ENCODE data around the gene LRCH3. TPM values are rescaled to one million over a fixed set of nuclear protein-coding genes. Genes with fewer than 3 reads are reported as not detected.

LRCH3 gene
- total and polyA plus RNA-seq, 2 of the 13 experiments (the other 11 are each of a cell fraction or from before 2014, with no cell fraction given): 25.5 to 103 TPM

- TF ChIP-seq ZBED4 (CRISPR knock-in tag; IDR thresholded peaks at IDR 0.05; ENCODE audit: borderline replicate concordance): no peak
- TF ChIP-seq XBP1 (CRISPR knock-in tag; IDR thresholded peaks at IDR 0.05): no peak
- TF ChIP-seq KDM1A (CRISPR knock-in tag; IDR thresholded peaks at IDR 0.05): peak; percentile 49; the same call in 1 of the 2 replicates
- TF ChIP-seq TFDP2 (CRISPR knock-in tag; IDR thresholded peaks at IDR 0.05): no peak
- TF ChIP-seq, protein P1, sequence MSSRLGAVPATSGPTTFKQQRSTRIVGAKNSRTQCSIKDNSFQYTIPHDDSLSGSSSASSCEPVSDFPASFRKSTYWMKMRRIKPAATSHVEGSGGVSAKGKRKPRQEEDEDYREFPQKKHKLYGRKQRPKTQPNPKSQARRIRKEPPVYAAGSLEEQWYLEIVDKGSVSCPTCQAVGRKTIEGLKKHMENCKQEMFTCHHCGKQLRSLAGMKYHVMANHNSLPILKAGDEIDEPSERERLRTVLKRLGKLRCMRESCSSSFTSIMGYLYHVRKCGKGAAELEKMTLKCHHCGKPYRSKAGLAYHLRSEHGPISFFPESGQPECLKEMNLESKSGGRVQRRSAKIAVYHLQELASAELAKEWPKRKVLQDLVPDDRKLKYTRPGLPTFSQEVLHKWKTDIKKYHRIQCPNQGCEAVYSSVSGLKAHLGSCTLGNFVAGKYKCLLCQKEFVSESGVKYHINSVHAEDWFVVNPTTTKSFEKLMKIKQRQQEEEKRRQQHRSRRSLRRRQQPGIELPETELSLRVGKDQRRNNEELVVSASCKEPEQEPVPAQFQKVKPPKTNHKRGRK (CRISPR knock-in tag; IDR thresholded peaks at IDR 0.05): no peak
- no peak for TF ChIP-seq POLR2G (IDR thresholded peaks at IDR 0.05; ENCODE audit: low read depth, low read length)
- TF ChIP-seq MAFK (conservative IDR thresholded peaks at IDR 0.05 in 1 of 2, IDR thresholded peaks at IDR 0.05 in 1 of 2; ENCODE audit: low read length in 2 of 2): no peak
- TF ChIP-seq ZNF878 (CRISPR knock-in tag; IDR thresholded peaks at IDR 0.05): no peak
- peak; percentile 78 for TF ChIP-seq SOX13 (IDR thresholded peaks at IDR 0.05)
- TF ChIP-seq SOX13 (CRISPR knock-in tag; conservative IDR thresholded peaks at IDR 0.05 in 1 of 2, IDR thresholded peaks at IDR 0.05 in 1 of 2): peak in 1 of 2 experiments; percentile 92; a peak in 2 of 4 replicates
- TF ChIP-seq ZBTB44 (CRISPR knock-in tag; IDR thresholded peaks at IDR 0.05): no peak
- TF ChIP-seq, protein P2, sequence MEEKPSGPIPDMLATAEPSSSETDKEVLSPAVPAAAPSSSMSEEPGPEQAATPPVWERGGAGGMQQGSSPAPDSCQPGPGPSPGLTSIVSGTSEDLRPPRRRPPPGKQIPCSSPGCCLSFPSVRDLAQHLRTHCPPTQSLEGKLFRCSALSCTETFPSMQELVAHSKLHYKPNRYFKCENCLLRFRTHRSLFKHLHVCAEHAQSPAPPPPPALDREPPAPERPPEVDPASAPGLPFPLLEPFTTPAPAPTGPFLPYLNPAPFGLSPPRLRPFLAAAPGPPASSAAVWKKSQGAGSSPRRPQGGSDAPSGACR (CRISPR knock-in tag; IDR thresholded peaks at IDR 0.05): no peak
- TF ChIP-seq ZNF614 (CRISPR knock-in tag; IDR thresholded peaks at IDR 0.05; ENCODE audit: borderline replicate concordance): peak; percentile 42; the same call in 1 of the 2 replicates
- no peak for TF ChIP-seq NFE2L2 (IDR thresholded peaks at IDR 0.05; ENCODE audit: low read length)
- TF ChIP-seq, protein P3, sequence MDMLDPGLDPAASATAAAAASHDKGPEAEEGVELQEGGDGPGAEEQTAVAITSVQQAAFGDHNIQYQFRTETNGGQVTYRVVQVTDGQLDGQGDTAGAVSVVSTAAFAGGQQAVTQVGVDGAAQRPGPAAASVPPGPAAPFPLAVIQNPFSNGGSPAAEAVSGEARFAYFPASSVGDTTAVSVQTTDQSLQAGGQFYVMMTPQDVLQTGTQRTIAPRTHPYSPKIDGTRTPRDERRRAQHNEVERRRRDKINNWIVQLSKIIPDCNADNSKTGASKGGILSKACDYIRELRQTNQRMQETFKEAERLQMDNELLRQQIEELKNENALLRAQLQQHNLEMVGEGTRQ (IDR thresholded peaks at IDR 0.05; ENCODE audit: low read depth, low read length): no peak
- TF ChIP-seq, protein P3 (CRISPR knock-in tag; IDR thresholded peaks at IDR 0.05; ENCODE audit: borderline replicate concordance): no peak
- TF ChIP-seq ZBTB21 (CRISPR knock-in tag; IDR thresholded peaks at IDR 0.05): no peak
- TF ChIP-seq SIN3B (IDR thresholded peaks at IDR 0.05; ENCODE audit: low read length): no peak
- TF ChIP-seq ZNF766 (CRISPR knock-in tag; IDR thresholded peaks at IDR 0.05; ENCODE audit: borderline replicate concordance): no peak
- no peak for TF ChIP-seq ZFP36L2 (CRISPR knock-in tag; IDR thresholded peaks at IDR 0.05)
Measured at GRCh38 chr3:197795200-197795599, 4.1 kb downstream of the LRCH3 start (continued).
